H9 (cell line): ENCODE measurements around the gene MIAT. TPM values are rescaled to one million over a fixed set of nuclear protein-coding genes. Genes with fewer than 3 reads are reported as not detected.
A peak's percentile ranks its signal among the peaks of the same experiment; 100 is the strongest.

Experiments used
- DNase-seq: peaks from one replicate; pipeline ENCODE4 v3.0.0-alpha.2; 2017
- H2AFZ ChIP-seq: one replicate; pipeline ENCODE4 v1.6.1; 2013; ENCODE audit warnings: mild to moderate bottlenecking, low read length, control low read depth, moderate library complexity
- H2AK5ac ChIP-seq: 2 replicates; pipeline ENCODE4 v1.6.1; 2013; ENCODE audit warnings: low read length, control low read depth, mixed read lengths; ENCODE audit not compliant: insufficient read length
- H2BK120ac ChIP-seq: one replicate; pipeline ENCODE4 v1.6.1; 2013; ENCODE audit warnings: low read depth, mild to moderate bottlenecking, low read length, control low read depth, inconsistent platforms; ENCODE audit not compliant: poor library complexity, severe bottlenecking
- H2BK12ac ChIP-seq: 2 replicates; pipeline ENCODE4 v1.6.1; 2013; ENCODE audit warnings: low read length, control low read depth, mixed read lengths, low read depth; ENCODE audit not compliant: insufficient read length
- H2BK15ac ChIP-seq: 2 replicates; pipeline ENCODE4 v1.6.1; 2013; ENCODE audit warnings: low read depth, low read length, control low read depth
- H2BK20ac ChIP-seq: one replicate; pipeline ENCODE4 v1.6.1; 2013; ENCODE audit warnings: low read depth, mild to moderate bottlenecking, low read length, control low read depth, inconsistent platforms; ENCODE audit not compliant: poor library complexity, severe bottlenecking
- H2BK5ac ChIP-seq: 2 replicates; pipeline ENCODE4 v1.6.1; 2013; ENCODE audit warnings: low read length, control low read depth, mixed read lengths; ENCODE audit not compliant: insufficient read length
- H3K14ac ChIP-seq: 2 replicates; pipeline ENCODE4 v1.6.1; 2013; ENCODE audit warnings: low read length, control low read depth; ENCODE audit not compliant: insufficient read depth
- H3K18ac ChIP-seq: 2 replicates; pipeline ENCODE4 v1.6.1; 2013; ENCODE audit warnings: low read depth, mild to moderate bottlenecking, mixed read lengths, low read length, control low read depth; ENCODE audit not compliant: insufficient read length
- H3K23ac ChIP-seq: 2 replicates; pipeline ENCODE4 v1.6.1; 2013; ENCODE audit warnings: low read length, control low read depth, mixed read lengths, low read depth; ENCODE audit not compliant: insufficient read length
- H3K23me2 ChIP-seq: 2 replicates; pipeline ENCODE4 v1.6.1; 2013; ENCODE audit warnings: low read depth, mild to moderate bottlenecking, mixed read lengths, low read length, control low read depth; ENCODE audit not compliant: insufficient read length, poor library complexity, severe bottlenecking
- H3K27ac ChIP-seq: 2 replicates; pipeline ENCODE4 v1.5.1; 2013; ENCODE audit warnings: low read length, control low read depth, mixed read lengths, low read depth; ENCODE audit not compliant: insufficient read length
- H3K27me3 ChIP-seq: 2 replicates; pipeline ENCODE4 v1.6.1; 2013; ENCODE audit warnings: low read length, control low read depth, inconsistent platforms; ENCODE audit not compliant: insufficient read depth
- H3K4ac ChIP-seq: 2 replicates; pipeline ENCODE4 v1.6.1; 2013; ENCODE audit warnings: low read depth, mild to moderate bottlenecking, control low read depth, inconsistent platforms, low read length, moderate library complexity
- H3K4me1 ChIP-seq: 2 replicates; pipeline ENCODE4 v1.6.1; 2013; ENCODE audit warnings: low read length, control low read depth, inconsistent platforms; ENCODE audit not compliant: insufficient read depth
- H3K4me2 ChIP-seq: 2 replicates; pipeline ENCODE4 v1.6.1; 2013; ENCODE audit warnings: low read length, control low read depth, mixed read lengths; ENCODE audit not compliant: insufficient read length, insufficient read depth
- H3K56ac ChIP-seq: 2 replicates; pipeline ENCODE4 v1.6.1; 2013; ENCODE audit warnings: low read depth, mild to moderate bottlenecking, mixed read lengths, low read length, control low read depth; ENCODE audit not compliant: insufficient read length
- H3K79me1 ChIP-seq: 2 replicates; pipeline ENCODE4 v1.6.1; 2013; ENCODE audit warnings: low read depth, mild to moderate bottlenecking, moderate library complexity, low read length, control low read depth, inconsistent platforms; ENCODE audit not compliant: insufficient read depth, poor library complexity, severe bottlenecking
- H3K79me2 ChIP-seq: 2 replicates; pipeline ENCODE4 v1.6.1; 2013; ENCODE audit warnings: low read length, control low read depth, inconsistent platforms; ENCODE audit not compliant: insufficient read depth
- H3K9ac ChIP-seq: 2 replicates; pipeline ENCODE4 v1.6.1; 2013; ENCODE audit warnings: low read length, control low read depth, mixed read lengths; ENCODE audit not compliant: insufficient read length; ENCODE audit errors: extremely low read depth
- H3K9me3 ChIP-seq: one replicate; pipeline ENCODE4 v1.6.1; 2013; ENCODE audit warnings: low read depth, low read length, inconsistent platforms; ENCODE audit not compliant: control insufficient read depth
- H3T11ph ChIP-seq: one replicate; pipeline ENCODE4 v1.6.1; 2013; ENCODE audit warnings: mild to moderate bottlenecking, low read length, control low read depth, inconsistent platforms
- H4K20me1 ChIP-seq: one replicate; pipeline ENCODE4 v1.6.1; 2013; ENCODE audit not compliant: control insufficient read depth, insufficient read length, insufficient read depth
- H4K5ac ChIP-seq: 2 replicates; pipeline ENCODE4 v1.6.1; 2013; ENCODE audit warnings: low read depth, mild to moderate bottlenecking, mixed read lengths, low read length, control low read depth; ENCODE audit not compliant: insufficient read length
- H4K8ac ChIP-seq: replicated peaks from 2 replicates; pipeline ENCODE4 v1.6.1; 2013; ENCODE audit warnings: low read length, control low read depth, mixed read lengths, low read depth; ENCODE audit not compliant: insufficient read length
- H4K91ac ChIP-seq: 2 replicates; pipeline ENCODE4 v1.6.1; 2013; ENCODE audit warnings: low read depth, mild to moderate bottlenecking, moderate library complexity, mixed read lengths, low read length, control low read depth; ENCODE audit not compliant: insufficient read length
- H3K27ac Mint-ChIP-seq, 3 experiments: 2 replicates in 2 of 3; 3 replicates in 1 of 3; pipeline ENCODE4 v1.8.0; 2020 to 2021; ENCODE audit warnings: mixed read lengths in 3 of 3, mild to moderate bottlenecking in 1 of 3, moderate library complexity in 1 of 3
- H3K27me3 Mint-ChIP-seq: 2 replicates; pipeline ENCODE4 v1.8.0; 2021; ENCODE audit warnings: low read depth, mild to moderate bottlenecking, moderate library complexity, mixed read lengths
- H3K36me3 Mint-ChIP-seq, 3 experiments: 2 replicates in 2 of 3; 3 replicates in 1 of 3; pipeline ENCODE4 v1.8.0; 2020 to 2021; ENCODE audit warnings: low read depth in 3 of 3, mixed read lengths in 3 of 3; ENCODE audit not compliant: insufficient read depth in 1 of 3
- H3K4me1 Mint-ChIP-seq, 2 experiments: 2 replicates each; pipeline ENCODE4 v1.8.0; 2020; ENCODE audit warnings: mixed read lengths in 2 of 2
- H3K4me3 Mint-ChIP-seq, 2 experiments: 2 replicates in 1 of 2; 3 replicates in 1 of 2; pipeline ENCODE4 v1.8.0; 2020 to 2021; ENCODE audit warnings: mild to moderate bottlenecking in 2 of 2, mixed read lengths in 2 of 2, moderate library complexity in 1 of 2
- H3K9me3 Mint-ChIP-seq, 2 experiments: 2 replicates in 1 of 2; 3 replicates in 1 of 2; pipeline ENCODE4 v1.8.0; 2020; ENCODE audit warnings: mild to moderate bottlenecking in 2 of 2, mixed read lengths in 2 of 2, moderate library complexity in 1 of 2
- WGBS: extraction: QIAGEN DNeasy Blood & Tissue Kit; methylation state at CpG from one replicate; pipeline ENCODE4 v1.1.7; 2013; ENCODE audit warnings: missing lambda C conversion rate, low lambda C conversion rate, mixed read lengths; ENCODE audit not compliant: insufficient read length; ENCODE audit errors: extremely low coverage; 5-methylcytosine and 5-hydroxymethylcytosine counted together
- total RNA-seq: library from RNA; stranded (reverse); gene quantifications from 2 replicates; pipeline ENCODE4 v1.2.1, GENCODE V29; 2021
- TF ChIP-seq, protein P1 (sequence below): fragments of 200-600 bp; sonication (generic); conservative IDR thresholded peaks from 3 replicates; pipeline ENCODE4 v1.8.0; 2021; ENCODE audit warnings: antibody characterized with exemption, mild to moderate bottlenecking

Gene MIAT
- total RNA-seq, 1 experiment from 2014 or later: 85.6 TPM

DNA sequence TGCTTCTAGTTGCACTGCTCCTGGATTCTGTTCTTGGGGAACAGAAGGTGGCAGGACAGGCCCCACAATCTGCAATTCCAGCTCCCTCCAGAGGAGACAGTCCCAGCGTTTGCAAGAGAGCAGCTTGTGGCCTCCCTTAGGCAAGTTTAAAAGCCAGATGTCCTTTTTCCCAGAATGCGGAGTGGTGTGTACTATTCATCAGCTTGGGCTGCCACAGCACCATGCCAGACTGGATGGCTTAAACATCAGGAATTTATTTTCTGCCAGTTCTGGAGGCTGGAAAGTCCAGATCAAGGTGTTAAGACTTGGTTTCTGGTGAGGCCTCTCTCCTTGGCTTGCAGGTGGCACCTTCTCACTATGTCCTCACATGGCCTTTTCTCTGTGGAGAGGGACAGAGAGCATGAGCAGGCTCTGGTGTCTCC, 11.7 kb downstream of the MIAT start:
- H2BK20ac ChIP-seq: no peak overlapping the region
- H2BK120ac ChIP-seq: no peak overlapping the region
- no peaks in the 10 kb centered on the region for H3K9me3 ChIP-seq
- WGBS: no CpG with 5 or more reads among the region's 2 CpGs
- Mint-ChIP-seq H3K36me3 (peaks cover 38 to 68% (median 55%) of the 10 kb centered on the region in 3 experiments; a peak in 6 of 7 replicates), H3K4me1 (peaks cover 40 to 73% of the 10 kb centered on the region in 2 experiments), H3K27me3 (no peaks in the 10 kb centered on the region), H3K4me3 (no peak overlapping the region), H3K27ac (peak overlapping the region in 2 of 3 experiments; percentile 33 to 81; a peak in 2 of 7 replicates), H3K9me3 (no peaks in the 10 kb centered on the region)
- H3T11ph ChIP-seq: no peak overlapping the region
- TF ChIP-seq, protein P1, sequence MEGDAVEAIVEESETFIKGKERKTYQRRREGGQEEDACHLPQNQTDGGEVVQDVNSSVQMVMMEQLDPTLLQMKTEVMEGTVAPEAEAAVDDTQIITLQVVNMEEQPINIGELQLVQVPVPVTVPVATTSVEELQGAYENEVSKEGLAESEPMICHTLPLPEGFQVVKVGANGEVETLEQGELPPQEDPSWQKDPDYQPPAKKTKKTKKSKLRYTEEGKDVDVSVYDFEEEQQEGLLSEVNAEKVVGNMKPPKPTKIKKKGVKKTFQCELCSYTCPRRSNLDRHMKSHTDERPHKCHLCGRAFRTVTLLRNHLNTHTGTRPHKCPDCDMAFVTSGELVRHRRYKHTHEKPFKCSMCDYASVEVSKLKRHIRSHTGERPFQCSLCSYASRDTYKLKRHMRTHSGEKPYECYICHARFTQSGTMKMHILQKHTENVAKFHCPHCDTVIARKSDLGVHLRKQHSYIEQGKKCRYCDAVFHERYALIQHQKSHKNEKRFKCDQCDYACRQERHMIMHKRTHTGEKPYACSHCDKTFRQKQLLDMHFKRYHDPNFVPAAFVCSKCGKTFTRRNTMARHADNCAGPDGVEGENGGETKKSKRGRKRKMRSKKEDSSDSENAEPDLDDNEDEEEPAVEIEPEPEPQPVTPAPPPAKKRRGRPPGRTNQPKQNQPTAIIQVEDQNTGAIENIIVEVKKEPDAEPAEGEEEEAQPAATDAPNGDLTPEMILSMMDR: peak; percentile 58
- H3K4me2 ChIP-seq: no peak overlapping the region
- H3K27ac ChIP-seq: no peak overlapping the region
- H4K8ac ChIP-seq: no peak overlapping the region
- no peak overlapping the region for H2AK5ac ChIP-seq
- H3K23me2 ChIP-seq: peaks cover 8% of the 10 kb centered on the region
- H3K79me2 ChIP-seq: no peaks in the 10 kb centered on the region
- no peaks in the 10 kb centered on the region for H3K27me3 ChIP-seq
- H2BK12ac ChIP-seq: no peak overlapping the region
- H3K4me1 ChIP-seq: peaks cover 7% of the 10 kb centered on the region; the same call in 1 of the 2 replicates
- DNase-seq: peak; percentile 76
- no peak overlapping the region for H4K5ac ChIP-seq
- H2AFZ ChIP-seq: no peak overlapping the region
- no peak overlapping the region for H2BK5ac ChIP-seq
- no peak overlapping the region for H3K56ac ChIP-seq
- no peak overlapping the region for H3K23ac ChIP-seq
- H3K14ac ChIP-seq: no peak overlapping the region
- no peak overlapping the region for H3K18ac ChIP-seq
- H3K9ac ChIP-seq: no peak overlapping the region
- H4K91ac ChIP-seq: no peak overlapping the region
- no peak overlapping the region for H3K4ac ChIP-seq
- no peaks in the 10 kb centered on the region for H4K20me1 ChIP-seq
- no peaks in the 10 kb centered on the region for H3K79me1 ChIP-seq
- H2BK15ac ChIP-seq: no peak overlapping the region
